Ecto neural progenitor cell (in vitro differentiated cells): ENCODE measurements around the gene VPS50.
"Not testable (repeated sequence)": the region's sequence is repeated elsewhere in the genome, so short reads cannot be mapped to it uniquely, and the experiment has no call there.

Experiments used
- DNase-seq: peaks from one replicate; pipeline ENCODE4 v3.0.0-alpha.2; 2018; ENCODE audit warnings: low spot score

VPS50 gene

DNA sequence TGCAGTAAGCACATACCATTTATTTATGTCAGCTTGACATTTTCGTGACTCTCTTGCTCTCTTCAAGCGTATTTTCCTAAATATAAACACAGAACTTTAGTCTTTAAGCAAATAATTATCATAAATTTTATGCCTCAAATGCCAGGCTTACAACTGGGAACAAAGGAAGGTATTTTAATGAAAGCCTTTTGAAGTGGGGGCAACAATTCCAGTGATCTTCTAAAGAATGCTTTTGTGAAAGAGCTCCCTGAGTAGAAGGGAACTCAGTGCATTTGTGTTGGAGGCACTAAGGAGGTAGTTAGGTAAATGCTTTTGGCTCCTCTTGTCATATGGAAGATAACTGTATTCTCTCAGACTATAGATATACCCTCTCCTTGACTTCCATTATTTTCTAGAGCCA is 104.9 kb downstream of the VPS50 start:
- no peak for DNase-seq

DNA sequence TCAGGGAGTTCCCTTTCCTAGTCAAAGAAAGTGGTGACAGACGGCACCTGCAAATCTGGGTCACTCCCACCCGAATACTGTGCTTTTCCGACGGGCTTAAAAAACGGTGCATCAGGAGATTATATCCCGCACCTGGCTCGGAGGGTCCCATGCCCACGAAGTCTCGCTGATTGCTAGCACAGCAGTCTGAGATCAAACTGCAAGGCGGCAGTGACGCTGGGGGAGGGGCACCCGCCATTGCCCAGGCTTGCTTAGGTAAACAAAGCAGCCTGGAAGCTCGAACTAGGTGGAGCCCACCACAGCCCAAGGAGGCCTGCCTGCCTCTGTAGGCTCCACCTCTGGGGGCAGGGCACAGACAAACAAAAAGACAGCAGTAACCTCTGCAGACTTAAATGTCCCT is 110.0 kb downstream of the VPS50 start:
- not testable (repeated sequence) for DNase-seq

DNA sequence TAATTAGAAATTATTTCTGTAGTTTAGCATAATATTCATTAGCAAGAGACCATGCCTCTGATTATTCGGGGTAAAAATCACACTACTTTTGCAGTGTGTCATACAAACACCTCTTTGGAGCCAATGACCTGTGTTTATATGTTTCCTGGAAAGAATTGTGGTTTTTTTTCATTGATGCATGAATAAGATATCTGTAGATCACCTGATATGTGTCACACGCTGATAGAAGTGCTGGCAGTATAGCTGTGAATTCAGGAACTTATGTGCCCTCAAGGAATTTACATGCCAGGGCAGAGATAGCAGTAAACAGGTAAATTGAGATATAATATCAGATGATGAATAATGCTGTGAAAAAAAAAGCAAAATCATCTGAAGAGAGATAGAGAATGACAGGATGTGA is 118.2 kb downstream of the VPS50 start:
- no peak for DNase-seq

DNA sequence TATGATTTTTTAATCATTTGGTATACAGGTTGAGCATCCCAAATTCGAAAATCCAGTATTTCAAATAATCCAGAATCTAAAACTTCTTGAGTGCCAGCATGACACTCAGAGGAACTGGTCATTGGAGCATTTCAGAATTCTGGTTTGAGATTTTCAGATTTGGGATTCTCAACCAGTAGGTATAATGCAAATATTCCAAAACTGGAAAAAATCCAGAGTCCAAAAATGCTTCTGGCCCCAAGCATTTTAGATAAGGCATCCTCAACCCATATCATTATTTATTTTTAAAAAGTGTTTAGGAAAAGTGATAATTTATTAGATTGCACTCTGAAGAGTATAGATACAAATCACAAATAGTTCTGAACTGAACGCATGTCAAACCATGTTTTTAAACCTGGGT is 120.7 kb downstream of the VPS50 start:
- no peak for DNase-seq

DNA sequence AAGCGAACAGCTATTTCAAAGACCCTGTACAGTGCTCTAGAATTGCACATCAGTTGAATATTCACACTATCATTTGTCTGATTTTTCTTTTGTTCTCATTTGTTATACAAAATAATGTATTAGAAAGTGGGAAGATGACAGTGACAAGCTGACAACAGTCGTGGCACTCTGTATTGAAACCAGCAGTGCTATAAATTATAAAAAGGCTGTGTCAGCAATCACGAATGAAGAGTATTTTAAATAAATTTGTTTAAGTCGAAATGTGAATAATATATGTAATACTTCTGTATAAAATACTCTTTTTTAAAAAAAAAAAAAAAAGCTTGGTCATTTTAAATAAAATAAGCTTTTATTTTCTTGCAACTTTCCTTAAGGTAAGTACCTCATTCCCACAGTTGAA is 122.6 kb downstream of the VPS50 start:
- DNase-seq: no peak

DNA sequence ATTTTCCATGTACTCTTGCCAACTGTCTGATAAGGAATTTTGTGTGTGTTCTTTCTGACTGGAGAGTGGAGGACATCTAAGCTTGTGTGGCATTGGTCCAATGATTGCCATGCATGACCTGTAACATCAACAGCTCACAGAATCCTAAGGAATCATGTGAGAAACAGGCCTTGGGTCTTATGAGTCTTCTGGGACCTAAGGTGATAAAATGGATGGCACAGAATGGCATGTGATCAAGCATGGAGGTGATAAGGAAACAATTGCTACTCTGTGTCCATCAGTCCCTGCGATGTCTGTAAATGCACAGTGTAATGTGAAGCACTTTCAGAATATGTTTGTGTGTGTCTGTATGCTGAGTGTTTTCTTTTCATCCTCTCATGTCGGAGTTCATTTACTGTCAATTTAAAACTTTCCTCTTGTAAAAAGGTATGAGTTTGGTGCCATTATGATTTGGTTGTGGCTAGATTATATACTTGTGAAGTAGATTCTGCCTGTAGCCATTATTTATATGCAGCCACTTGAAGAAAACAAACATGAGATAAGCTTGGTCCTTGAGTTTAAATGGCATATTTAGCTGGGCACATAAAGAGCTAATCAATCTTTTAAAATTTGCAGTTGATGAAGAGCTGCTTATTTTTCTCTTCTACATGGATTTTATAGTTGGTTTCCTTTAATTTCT is 127.5 kb downstream of the VPS50 start:
- no peak for DNase-seq

DNA sequence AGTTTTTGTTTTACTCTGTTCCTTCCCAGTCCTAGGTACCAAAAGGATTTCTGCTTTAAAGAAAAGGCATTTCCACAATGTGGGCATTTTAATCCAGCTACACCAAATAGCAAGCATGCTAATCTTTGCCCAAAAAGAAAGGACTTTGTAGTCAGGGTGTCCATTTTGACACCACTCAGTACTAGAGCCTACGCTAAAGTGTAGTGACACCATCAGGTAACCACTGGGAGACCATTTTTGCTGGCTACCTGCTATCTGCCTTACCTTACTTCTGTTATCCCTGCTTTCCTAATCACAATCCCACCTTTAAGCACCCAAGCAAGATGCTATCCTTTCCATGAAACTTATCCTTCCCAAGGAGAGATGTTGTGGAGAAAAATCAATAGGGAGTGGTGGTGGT is 129.7 kb downstream of the VPS50 start:
- DNase-seq: no peak

DNA sequence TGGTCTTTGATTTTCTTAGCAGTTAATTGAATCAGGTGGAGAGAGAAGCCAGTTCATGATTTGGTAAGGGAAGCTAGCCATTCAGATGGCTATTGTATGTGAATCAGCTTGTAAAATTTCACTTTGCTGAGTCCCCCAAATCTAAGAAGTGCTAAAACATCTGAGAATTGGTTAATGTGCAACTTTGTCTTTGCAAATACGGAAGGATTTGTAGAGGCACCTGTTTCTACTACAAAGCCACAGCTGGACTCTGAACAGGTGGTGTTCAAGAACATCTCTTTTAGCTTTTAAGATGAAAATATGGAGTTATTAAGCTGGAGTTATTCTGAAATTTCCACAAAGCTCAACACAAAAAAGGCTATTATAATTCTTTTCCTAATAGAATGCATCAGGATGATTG is 132.6 kb downstream of the VPS50 start:
- no peak for DNase-seq

DNA sequence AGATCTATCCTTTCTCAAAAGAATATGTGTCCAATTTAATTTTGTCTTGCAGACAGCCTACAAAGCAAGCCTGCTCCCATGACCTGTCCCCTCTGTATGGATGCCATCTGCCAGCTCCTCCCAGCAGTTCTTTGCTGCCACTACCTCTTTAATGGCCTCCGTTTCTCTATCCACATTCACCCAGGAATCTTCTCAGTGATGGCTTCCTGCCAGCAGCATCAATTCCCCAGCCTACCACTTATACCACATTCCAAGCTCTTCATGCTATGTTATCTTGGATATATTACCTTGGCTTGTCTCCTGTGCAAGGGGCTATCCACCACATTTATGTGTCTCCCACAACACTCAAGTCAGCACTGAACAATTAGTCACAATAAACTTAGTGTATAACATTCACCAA is 133.2 kb downstream of the VPS50 start:
- no peak for DNase-seq

DNA sequence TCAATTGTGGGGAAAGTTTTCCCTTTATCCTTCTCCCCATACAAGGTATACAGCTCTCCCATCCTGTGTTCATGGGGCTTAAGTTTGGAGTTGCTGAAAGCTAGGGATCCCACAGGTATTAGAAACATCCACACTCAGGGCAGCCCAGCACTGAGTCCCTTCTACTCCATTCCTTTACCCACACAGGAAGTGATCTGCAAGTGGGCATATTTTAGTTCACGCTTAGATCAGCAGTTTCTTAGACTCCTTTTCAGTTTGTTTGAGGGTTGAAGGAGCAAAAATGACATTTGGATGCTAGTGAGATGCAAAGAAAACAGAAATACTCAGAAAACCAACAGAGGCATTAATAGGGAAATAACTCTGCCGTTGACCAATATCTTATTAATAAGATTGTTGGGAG is 134.7 kb downstream of the VPS50 start:
- no peak for DNase-seq

DNA sequence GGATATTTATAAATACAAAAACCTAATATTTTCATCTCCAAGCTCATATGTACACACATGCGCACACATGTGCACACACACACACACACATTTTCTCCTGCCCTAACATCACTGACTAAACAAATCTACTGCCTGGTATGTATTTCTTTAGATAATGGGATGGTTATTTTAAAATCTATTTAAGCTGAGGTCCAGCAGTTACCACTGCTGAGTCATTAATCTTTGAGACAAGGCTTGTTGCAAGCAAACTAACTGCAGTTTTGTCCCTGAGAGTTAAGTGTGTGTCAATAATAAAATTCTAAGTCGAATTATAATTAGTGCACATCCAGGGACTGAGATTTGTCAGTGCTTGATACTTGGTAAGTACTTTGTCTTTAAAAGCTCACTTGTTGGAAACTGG is 135.1 kb downstream of the VPS50 start:
- no peak for DNase-seq

DNA sequence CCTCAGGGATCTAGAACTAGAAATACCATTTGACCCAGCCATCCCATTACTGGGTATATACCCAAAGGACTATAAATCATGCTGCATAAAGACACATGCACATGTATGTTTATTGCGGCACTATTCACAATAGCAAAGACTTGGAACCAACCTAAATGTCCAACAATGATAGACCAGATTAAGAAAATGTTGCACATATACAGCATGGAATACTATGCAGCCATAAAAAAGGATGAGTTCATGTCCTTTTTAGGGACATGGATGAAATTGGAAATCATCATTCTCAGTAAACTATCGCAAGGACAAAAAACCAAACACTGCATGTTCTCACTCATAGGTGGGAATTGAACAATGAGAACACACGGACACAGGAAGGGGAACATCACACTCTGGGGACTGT is 138.8 kb downstream of the VPS50 start:
- not testable (repeated sequence) for DNase-seq

DNA sequence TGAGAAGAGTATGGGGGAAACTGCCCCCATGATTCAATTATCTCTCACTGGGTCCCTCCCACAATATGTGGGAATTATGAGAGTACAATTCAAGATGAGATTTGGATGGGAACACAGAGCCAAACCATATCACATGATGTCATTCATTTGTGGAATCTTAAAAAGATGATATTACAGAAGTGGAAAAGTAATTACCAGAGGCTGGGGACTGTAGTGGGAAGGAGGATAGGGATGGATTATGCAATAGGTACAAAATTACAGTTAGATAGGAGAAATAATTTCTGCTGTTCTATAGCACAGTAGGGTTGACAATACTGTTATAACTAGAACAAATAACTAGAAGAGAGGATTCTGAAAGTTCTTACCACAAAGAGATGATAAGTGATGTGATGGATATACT is 141.4 kb downstream of the VPS50 start:
- no peak for DNase-seq

DNA sequence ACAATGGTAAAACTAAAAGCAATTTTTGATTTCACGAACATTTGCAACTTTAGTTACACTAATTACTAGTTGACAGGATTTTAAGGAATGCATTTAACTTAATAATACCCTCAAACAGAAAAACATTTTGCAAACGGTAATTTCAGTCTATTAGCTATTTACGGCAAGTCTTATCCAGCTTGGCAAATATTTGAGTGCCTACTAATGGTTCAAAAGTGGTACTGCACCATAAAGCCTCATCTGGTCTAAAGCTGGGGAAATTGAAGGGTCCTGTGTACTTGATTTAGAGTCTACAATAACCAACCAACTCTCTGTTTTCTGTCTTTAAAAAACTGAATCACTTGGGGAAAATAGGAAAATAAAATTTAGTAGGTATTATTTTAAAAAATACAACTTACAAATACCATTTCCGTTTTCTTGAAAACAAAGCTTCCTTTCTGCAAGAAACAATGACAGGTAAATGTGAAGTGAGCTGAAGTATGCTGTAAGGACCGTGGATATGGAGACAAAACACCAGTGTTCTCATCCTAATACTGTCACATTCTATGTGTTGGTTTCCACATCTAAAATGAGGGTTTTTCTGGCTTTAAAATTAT is 142.3 kb downstream of the VPS50 start:
- no peak for DNase-seq

DNA sequence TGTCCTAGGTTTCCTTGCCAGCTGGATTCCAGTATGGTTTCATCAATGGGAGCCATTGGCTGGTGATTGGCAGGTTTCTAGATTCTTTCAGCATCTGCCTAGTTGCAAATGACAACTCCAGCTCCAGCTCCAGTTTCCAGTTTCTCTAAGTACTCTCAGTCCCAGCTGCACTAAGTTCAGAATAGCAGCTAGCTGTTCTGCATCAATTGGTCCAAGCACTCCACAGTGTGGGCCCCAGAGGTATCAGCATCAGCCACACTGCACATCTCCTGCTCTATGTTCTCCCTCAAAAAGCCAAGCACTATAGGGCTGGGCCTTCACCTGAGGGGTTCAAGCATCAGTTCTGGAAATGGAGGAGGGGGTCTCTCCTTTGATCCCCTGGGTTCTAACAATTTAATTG is 143.4 kb downstream of the VPS50 start:
- DNase-seq: no peak

DNA sequence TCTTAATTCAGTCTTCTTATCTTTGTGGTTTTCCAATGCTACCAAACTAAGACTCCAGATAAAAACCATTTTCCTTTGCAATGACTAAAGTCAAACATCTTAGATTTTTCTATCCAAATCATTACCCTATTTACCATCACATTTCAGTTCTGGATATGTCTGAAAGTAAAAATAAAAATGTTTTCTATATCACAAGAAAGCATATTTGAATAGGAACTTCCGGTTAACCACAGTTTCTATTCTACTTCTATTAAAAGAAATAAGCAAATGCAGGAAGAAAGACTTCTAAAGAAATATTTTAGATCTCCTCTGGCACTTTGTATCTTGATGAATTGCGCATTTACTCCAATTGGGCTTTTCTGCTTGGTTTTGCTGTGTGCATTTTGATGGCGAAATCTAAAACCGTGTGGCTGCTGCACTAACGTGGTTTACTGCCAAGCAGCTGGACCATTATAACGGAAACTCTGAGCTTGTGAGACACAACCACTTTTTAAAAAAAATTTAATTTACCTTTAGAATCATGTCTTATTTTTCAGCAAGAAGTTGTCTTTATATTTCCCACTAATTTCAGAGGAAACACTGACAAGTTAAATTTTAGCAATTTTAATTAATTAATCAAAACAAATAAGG is 146.1 kb downstream of the VPS50 start:
- DNase-seq: no peak

DNA sequence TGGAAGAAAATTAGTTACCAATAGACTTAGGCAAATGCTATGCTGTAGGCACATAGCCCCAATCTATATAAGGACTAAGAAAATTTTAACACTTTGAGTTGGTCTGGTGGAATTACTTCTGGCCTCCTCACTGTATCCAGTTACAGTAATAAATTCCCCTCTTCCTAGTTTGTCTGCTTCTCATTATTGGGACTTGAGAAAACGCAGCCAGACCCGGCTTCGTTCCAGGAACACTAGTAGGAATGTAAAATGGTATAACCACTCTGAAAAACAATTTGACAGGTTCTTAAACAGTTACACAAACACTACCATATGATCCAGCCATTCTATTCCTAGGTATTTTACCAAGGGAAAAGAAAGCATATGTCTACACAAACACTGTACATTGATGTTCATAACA is 150.2 kb downstream of the VPS50 start:
- DNase-seq: no peak

DNA sequence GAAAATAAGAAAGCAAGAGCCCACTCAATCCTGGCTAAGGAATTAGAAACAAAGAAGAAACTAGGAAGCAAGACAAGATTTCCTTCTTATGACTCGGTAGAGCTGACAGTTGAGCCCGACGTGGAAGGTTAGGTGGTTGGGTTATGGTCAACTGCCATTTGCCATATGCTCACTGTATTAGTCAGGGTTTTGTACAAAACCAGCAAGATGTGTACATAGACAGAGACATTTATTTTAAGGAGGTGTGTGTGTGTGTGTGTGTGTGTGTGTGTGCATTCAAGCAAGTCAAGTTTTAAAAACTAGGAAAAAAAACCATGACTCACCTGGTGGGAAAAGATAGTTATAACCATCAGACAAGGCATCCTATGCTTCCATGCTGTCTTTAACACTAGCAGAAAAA is 158.5 kb downstream of the VPS50 start:
- no peak for DNase-seq

DNA sequence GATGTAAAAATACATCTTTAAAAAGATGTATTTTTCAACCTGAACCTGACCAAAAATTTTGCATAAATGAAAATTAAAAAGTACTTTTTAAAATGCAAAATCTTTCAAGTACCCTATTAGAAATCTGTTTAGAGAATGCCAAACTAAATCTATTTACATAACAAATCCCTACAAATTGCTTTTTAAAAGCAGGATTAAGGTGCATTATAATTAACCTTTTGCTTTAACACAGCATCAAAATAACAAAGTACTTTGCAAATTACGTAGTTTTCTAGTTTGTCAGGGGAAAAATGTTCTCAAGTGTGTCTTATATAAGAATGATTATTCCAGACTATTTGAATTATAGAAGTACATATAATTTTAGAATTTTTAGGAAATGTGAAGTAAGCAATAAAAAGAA is 160.8 kb downstream of the VPS50 start:
- no peak for DNase-seq

DNA sequence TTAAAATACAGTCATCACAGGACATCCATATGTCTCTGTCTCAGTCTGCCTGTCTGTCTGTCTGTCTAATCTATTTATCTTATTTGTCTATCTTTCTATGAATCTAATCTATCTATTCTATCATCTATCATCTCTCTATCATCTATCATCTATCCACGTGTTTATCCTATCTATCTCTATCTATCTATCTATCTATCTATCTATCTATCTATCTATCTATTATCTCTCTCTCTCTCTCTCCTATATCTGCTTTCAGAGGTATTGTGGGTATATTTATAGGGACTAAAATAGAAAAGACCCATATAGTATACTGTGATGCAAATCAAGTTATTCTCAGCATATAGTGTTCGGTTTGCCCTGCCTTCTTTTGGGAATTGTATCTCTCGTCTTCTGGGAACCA is 167.5 kb downstream of the VPS50 start:
- no peak for DNase-seq

DNA sequence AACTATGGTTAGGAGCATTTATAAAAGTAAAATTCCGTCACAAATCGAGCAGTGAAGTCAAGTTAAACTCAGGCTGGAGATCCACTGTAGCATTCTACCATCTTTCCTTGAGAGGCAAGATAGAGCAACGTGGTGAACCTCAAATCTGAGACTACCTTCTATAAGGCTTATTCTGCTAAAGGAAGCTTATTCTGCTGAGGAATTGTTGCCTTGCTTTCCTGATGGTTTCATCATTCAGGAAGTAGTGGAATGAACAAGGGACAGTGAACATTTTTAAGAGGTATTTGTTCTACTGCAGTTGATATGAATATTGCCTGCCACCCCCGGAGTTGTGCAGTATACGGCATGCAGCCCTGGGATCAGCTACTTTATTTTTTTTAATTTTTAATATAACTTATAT is 170.8 kb downstream of the VPS50 start:
- DNase-seq: no peak

DNA sequence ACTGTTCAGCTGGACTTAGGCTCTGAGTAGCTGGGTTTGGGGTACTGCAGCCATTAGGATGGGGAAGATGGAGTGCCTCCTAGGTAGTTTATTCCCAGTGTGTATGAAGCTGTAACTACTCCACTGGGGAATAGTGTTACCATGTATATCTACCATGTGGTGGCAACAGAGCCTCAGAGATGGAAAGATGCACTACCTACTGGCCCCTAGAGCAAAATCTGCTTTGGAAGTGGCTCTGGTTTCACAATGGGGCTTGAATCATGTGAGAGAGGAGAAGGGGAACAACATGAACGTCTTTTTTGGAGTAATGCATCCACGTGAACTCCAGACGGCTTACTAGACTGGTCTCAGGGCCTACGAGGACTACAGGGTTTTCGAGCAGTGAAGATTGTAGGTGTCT is 175.1 kb downstream of the VPS50 start:
- DNase-seq: no peak

DNA sequence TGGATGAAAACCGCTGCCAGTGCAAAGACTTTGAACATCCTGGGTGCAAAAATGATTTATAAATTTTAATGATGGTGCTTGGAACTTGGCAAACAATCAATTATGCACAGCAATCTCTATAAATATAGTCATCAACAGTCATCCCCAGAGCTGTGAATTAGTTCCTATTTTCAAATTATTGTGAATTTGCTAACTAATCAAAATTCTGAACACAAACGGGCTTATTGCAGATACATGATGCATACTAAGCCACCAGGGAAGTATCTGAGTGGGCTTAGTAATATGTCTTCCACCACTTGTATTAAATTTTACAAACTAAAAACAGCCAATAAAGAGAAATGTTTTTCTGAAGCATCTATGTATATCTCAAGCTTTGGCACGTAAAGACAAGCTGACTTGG is 177.2 kb downstream of the VPS50 start:
- DNase-seq: no peak
